Left lung (tissue), 10 donors: Measurements from ENCODE around the gene NT5C1B. TPM values are rescaled to one million over a fixed set of nuclear protein-coding genes. Genes with fewer than 3 reads are reported as not detected.

ENCODE experiments used
- ATAC-seq: fragments of 200-7000 bp; cut with Tn5 transposase; one replicate; pipeline ENCODE4 v1.9.1; 2020; ENCODE audit warnings: moderate library complexity
- DNase-seq, 4 donors: peaks; one replicate each; pipeline ENCODE4 v3.0.0-alpha.2; 2013 to 2020
- H3K27ac ChIP-seq, 2 donors: fragments of 200-600 bp; sonication (generic) in 1 of 2; one replicate each; pipeline versions ENCODE4 v1.5.0 to v1.8.0; 2020 to 2021
- H3K27me3 ChIP-seq, 2 donors: fragments of 200-600 bp; sonication (generic) in 1 of 2; one replicate each; pipeline versions ENCODE4 v1.5.0 to v1.8.0; 2020 to 2021
- H3K36me3 ChIP-seq, 2 donors: fragments of 200-600 bp; sonication (generic) in 1 of 2; one replicate each; pipeline versions ENCODE4 v1.5.0 to v1.8.0; 2020 to 2021
- H3K4me1 ChIP-seq, 2 donors: fragments of 200-600 bp; one replicate each; pipeline ENCODE4 v1.8.0; 2021
- H3K4me3 ChIP-seq, 2 donors: fragments of 200-600 bp; sonication (generic) in 1 of 2; one replicate each; pipeline versions ENCODE4 v1.5.0 to v1.8.0; 2020 to 2021; ENCODE audit warnings: mild to moderate bottlenecking in 1 of 2
- H3K9me3 ChIP-seq, 2 donors: fragments of 200-600 bp; sonication (generic) in 1 of 2; one replicate each; pipeline versions ENCODE4 v1.5.0 to v1.8.0; 2020 to 2021
- intact Hi-C, 2 donors: fragments of 100-400 bp; cut with DNase I; formaldehyde crosslinking; loops; one replicate each; pipeline versions ENCODE4 v1.11.2 to v1.14.2; 2022
- polyA plus RNA-seq, 6 donors: library from polyadenylated mRNA; unstranded; fragments of 120-200 nt; gene quantifications; one replicate each; pipeline ENCODE4 v1.2.1, GENCODE V29; 2013; ENCODE audit not compliant: insufficient read length in 6 of 6
- total RNA-seq, 2 donors: library from RNA; stranded (reverse); fragmentation: NEBNext Ultra II Directional; extraction: Animal tissue kit (Norgen Biotek cat#: 25700); gene quantifications; one replicate each; pipeline ENCODE4 v1.2.1, GENCODE V29; 2021
- TF ChIP-seq, protein P1 (sequence below), 2 donors: fragments of 200-600 bp; sonication (generic) in 1 of 2; IDR thresholded peaks; one replicate each; pipeline versions ENCODE4 v1.5.0 to v1.8.0; 2021; ENCODE audit warnings: antibody characterized with exemption in 2 of 2
- donor health status: DM: no; HTN: yes; CAD: no.
- donor health status: DM: no; HTN: no; CAD: no.

The NT5C1B gene
- total and polyA plus RNA-seq, 8 donors: 1.2 to 1.9 (median 1.3) TPM; not detected in 2

DNA sequence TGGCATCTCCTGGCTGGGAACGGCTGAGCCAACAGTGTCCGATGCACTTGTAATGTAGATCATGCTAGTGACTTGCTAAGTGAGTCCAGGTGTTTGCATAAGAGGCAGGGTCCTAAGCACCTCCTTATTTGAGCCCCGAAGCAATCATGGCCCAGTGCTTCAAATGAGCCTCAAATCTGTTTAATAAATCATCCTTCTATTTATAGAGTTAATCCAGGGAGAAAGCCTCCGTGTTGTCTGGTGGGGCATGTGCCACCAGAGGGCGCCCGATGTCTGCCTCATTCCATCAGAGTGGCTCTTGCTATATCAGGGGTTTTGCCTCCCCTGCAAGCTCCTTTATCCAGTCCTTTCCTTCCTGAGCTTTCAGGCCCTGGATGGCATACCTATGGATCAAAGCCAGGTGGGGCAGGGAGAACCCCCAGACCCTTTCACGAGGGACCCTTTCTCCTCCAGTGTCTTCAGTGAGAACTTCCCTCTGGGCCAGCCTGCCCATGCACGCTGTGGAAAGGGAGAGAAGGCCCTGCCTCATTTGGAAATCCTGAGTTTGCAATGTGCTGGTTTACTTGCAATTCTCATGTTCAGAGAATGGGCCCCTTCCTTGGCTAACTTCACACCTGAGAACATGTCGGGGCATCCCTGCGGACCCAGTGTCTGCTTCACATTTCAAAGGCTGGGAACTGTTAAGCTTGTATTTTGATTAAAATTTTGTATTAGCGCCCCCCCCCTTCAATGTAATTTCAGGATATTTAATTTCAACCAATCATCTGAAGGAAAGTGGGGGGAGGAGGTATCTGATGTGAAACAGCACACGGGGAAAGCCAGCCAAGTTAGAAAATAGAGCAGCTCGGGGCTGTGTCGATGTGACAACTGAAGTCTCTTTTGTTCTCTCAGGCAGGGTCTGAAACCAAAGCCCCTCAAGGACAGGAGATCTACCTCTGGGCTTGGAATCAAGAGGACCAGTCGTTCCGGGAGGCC, 68.6 kb downstream of the NT5C1B start:
- TF ChIP-seq, protein P1, sequence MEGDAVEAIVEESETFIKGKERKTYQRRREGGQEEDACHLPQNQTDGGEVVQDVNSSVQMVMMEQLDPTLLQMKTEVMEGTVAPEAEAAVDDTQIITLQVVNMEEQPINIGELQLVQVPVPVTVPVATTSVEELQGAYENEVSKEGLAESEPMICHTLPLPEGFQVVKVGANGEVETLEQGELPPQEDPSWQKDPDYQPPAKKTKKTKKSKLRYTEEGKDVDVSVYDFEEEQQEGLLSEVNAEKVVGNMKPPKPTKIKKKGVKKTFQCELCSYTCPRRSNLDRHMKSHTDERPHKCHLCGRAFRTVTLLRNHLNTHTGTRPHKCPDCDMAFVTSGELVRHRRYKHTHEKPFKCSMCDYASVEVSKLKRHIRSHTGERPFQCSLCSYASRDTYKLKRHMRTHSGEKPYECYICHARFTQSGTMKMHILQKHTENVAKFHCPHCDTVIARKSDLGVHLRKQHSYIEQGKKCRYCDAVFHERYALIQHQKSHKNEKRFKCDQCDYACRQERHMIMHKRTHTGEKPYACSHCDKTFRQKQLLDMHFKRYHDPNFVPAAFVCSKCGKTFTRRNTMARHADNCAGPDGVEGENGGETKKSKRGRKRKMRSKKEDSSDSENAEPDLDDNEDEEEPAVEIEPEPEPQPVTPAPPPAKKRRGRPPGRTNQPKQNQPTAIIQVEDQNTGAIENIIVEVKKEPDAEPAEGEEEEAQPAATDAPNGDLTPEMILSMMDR (IDR thresholded peaks at IDR 0.05): peak; percentile 78 to 83
- peak; percentile 93 for ATAC-seq
- Histone ChIP-seq H3K36me3 (no peaks in the 10 kb centered on the region), H3K9me3 (no peaks in the 10 kb centered on the region), H3K27me3 (no peaks in the 10 kb centered on the region), H3K4me3 (no peak overlapping the region), H3K27ac (no peak overlapping the region), H3K4me1 (peaks cover 5% of the 10 kb centered on the region in 2 donors)
- intact Hi-C loops: loop anchor here in 1 of 2 donors (10.0 kb wide), 1 partner anchor 844 kb away; no protein-coding TSS in a partner anchor
- DNase-seq: peak; percentile 66 to 92 (median 86)

DNA sequence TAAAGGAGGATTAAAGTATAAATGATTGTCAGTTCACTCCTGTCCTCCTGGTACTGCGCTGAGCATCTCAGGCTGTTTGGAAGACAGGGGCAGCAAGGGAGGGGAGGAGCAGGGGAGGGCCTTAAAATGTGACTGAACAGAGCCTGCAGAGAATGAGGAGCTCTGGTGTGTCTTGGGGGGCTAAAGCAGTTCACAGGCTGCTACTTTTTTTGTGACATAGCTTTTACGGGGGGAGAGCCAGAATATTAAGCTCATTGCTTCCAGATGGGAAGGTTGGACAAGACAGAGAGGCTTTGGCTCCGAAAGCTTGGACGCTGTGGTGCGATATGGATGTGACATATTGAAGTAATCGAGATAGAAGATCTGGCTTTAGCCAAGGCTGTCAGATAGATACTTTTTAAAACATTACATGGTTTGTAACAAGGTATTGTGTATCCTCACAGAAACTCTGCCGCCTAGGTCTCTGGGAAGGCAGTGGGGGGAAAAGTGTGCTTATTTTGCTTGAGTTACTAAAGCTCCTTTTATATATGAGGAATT, 69.4 kb downstream of the NT5C1B start:
- DNase-seq: no peak

DNA sequence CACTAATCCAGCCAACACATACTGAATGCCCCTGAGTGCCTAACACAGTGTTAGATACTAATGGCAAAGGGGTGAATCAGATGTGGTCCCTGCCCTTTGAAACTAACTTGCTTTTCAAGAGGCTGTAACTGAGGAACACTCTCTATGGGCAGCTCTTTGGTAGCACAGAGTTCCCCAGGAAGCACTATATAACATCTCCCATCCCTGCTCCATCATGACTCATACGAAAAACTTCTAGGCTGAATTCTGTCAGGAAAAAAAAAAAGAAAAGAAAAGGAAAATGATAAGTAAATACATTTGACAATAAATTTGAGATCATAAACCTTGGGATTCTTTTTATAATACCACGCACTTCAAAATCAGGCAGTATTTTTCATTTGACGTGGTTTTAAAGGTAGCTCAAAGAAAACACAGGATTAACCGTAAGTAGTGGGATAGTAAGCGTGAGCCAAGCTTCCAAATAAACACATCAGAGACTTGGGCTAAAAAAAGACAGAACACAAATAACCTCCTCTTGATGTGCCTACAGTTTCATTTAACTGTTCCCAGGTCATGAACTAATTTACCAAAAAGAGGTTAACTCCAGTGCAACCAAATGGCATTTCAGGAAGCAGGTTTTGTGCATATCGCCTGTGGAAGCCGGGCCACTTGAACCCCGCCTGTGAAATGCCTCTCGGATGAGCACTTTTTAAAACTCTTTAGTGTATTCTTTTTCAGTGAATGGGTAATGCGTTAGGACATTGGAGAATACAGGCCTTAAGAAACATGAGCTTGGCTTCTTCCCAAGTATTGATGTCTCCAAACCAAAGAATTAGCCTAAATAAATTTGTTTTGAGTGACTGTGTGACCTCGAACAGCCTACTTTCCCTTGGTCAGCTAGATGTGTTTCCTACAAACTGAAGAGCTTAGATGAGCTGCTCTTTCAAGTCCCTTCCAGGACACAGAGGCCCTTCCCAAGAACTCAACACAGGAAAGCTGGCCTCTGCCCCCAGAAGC, 71.0 kb downstream of the NT5C1B start:
- Histone ChIP-seq H3K36me3 (no peaks in the 10 kb centered on the region), H3K9me3 (no peaks in the 10 kb centered on the region), H3K27ac (peak overlapping the region in 1 of 2 donors; percentile 5), H3K27me3 (no peaks in the 10 kb centered on the region), H3K4me3 (no peak overlapping the region), H3K4me1 (peaks cover 5% of the 10 kb centered on the region in 2 donors)
- ATAC-seq (no peak), DNase-seq (no peak)
- intact Hi-C loops: loop anchor here in 1 of 2 donors (10.0 kb wide), 1 partner anchor 1346 kb away; no protein-coding TSS in a partner anchor
- TF ChIP-seq, protein P1 (IDR thresholded peaks at IDR 0.05): no peak

More for the DNA sequence above, 69.4 kb downstream of the NT5C1B start:
- no peaks in the 10 kb centered on the region for H3K9me3 ChIP-seq
- ATAC-seq: no peak
- TF ChIP-seq, protein P1 (IDR thresholded peaks at IDR 0.05): no peak
- H3K36me3 ChIP-seq: no peaks in the 10 kb centered on the region
- no peak overlapping the region for H3K27ac ChIP-seq
- H3K4me3 ChIP-seq: no peak overlapping the region
- intact Hi-C loops: loop anchor here in 1 of 2 donors (10.0 kb wide), 2 partner anchors 845 to 1345 kb away; no protein-coding TSS in a partner anchor
- H3K27me3 ChIP-seq: no peaks in the 10 kb centered on the region
- H3K4me1 ChIP-seq: peaks cover 5% of the 10 kb centered on the region in 2 donors

DNA sequence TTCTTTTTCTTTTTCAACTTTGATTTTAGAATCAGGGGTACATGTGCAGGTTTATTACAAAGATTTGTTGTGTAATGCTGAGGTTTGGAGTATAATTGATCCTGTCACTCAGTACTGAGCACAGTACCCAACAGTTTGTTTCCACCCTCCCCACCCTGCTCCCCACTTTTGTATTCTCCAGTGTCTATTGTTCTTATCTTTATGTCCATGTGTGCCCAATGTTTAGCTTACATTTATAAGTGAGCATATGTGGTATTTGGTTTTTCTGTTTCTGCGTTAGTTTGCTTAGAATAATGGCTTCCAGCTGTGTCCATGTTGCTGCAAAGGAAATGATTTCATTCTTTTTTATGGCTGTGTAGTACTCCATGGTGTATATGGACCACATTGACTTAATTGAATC, 72.0 kb downstream of the NT5C1B start:
- H3K4me1 ChIP-seq: peaks cover 5% of the 10 kb centered on the region in 2 donors
- intact Hi-C loops: loop anchor here in 1 of 2 donors (10.0 kb wide), 1 partner anchor 1347 kb away; no protein-coding TSS in a partner anchor

More for the DNA sequence above, 72.0 kb downstream of the NT5C1B start:
- Histone ChIP-seq H3K36me3 (no peaks in the 10 kb centered on the region), H3K27me3 (no peaks in the 10 kb centered on the region), H3K27ac (no peak overlapping the region), H3K9me3 (no peaks in the 10 kb centered on the region), H3K4me3 (no peak overlapping the region)
- TF ChIP-seq, protein P1 (IDR thresholded peaks at IDR 0.05): no peak
- ATAC-seq (no peak), DNase-seq (no peak)
